WTC11 (cell line): ENCODE data around the gene TNIK.

Experiments used
- NR2C2 ChIP-seq: sonication (generic); formaldehyde crosslinking; IDR thresholded peaks from 2 replicates; pipeline ENCODE4 v1.8.0; 2022; ENCODE audit warnings: mild to moderate bottlenecking, missing genetic modification reagents
- NR3C1 ChIP-seq: sonication (generic); formaldehyde crosslinking; conservative IDR thresholded peaks from 2 replicates; pipeline ENCODE4 v1.8.1; 2023; ENCODE audit warnings: low read depth, mild to moderate bottlenecking, missing genetic modification reagents
- SP1 ChIP-seq: sonication (generic); formaldehyde crosslinking; conservative IDR thresholded peaks from 2 replicates; pipeline ENCODE4 v1.8.1; 2022; ENCODE audit warnings: missing genetic modification reagents
- TEAD1 ChIP-seq: sonication (generic); formaldehyde crosslinking; IDR thresholded peaks from 2 replicates; pipeline ENCODE4 v1.8.0; 2022; ENCODE audit warnings: mild to moderate bottlenecking, missing genetic modification reagents
- TEAD4 ChIP-seq: sonication (generic); formaldehyde crosslinking; IDR thresholded peaks from 2 replicates; pipeline ENCODE4 v1.8.0; 2022; ENCODE audit warnings: mild to moderate bottlenecking, missing genetic modification reagents
- USF2 ChIP-seq: sonication (generic); formaldehyde crosslinking; IDR thresholded peaks from 2 replicates; pipeline ENCODE4 v1.8.1; 2023; ENCODE audit warnings: mild to moderate bottlenecking, missing genetic modification reagents, moderate library complexity
- ZBTB43 ChIP-seq: sonication (generic); formaldehyde crosslinking; IDR thresholded peaks from 2 replicates; pipeline ENCODE4 v1.8.1; 2023; ENCODE audit warnings: mild to moderate bottlenecking, missing genetic modification reagents
- ZNF263 ChIP-seq: sonication (generic); formaldehyde crosslinking; IDR thresholded peaks from 2 replicates; pipeline ENCODE4 v1.8.1; 2022; ENCODE audit warnings: low read depth, mild to moderate bottlenecking, moderate library complexity, missing genetic modification reagents
- TF ChIP-seq, protein P1 (sequence below): fragments of 200-600 bp; IDR thresholded peaks from 2 replicates; pipeline ENCODE4 v1.8.0; 2022; ENCODE audit warnings: antibody characterized with exemption
- TF ChIP-seq, protein P2 (sequence below): sonication (generic); formaldehyde crosslinking; IDR thresholded peaks from 2 replicates; pipeline ENCODE4 v1.8.0; 2023; ENCODE audit warnings: missing genetic modification reagents, mild to moderate bottlenecking, borderline replicate concordance

DNA sequence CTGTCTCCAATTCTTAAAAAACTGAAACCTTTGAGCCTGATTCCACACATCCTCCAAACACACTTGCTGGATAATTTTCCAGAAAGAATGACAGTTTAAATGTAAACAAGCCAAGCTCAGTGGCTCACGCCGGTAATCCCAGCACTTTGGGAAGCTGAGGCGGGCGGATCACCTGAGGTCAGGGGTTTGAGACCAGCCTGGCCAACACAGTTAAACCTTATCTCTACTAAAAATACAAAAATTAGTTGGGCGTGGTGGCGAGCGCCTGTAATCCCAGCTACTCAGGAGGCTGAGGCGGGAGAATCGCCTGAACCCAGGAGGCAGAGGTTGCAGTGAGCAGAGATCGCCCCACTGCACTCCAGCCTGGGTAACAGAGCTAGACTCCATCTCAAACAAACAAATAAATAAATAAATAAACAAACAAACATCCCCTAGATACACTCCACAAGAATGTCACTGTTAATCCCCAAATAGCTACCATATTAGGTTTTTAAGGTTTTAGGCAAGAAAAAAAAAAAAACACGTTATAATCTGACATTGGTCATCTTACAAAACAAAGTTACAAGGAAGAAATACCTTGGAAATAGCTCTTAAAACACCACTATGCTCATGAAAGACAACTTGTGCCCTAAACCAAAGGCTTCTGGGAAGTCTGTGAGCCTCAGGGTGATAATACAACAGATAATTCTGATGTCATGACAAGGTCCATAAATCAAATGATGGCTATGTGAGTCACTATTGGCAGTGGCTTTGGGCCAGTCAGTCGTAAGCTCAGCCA is 13.2 kb downstream of the TNIK start:
- TF ChIP-seq NR2C2 (CRISPR knock-in tag) = no peak
- no peak for TF ChIP-seq ZNF263 (CRISPR knock-in tag)
- TF ChIP-seq TEAD1 (CRISPR knock-in tag) = no peak
- TF ChIP-seq, protein P1, sequence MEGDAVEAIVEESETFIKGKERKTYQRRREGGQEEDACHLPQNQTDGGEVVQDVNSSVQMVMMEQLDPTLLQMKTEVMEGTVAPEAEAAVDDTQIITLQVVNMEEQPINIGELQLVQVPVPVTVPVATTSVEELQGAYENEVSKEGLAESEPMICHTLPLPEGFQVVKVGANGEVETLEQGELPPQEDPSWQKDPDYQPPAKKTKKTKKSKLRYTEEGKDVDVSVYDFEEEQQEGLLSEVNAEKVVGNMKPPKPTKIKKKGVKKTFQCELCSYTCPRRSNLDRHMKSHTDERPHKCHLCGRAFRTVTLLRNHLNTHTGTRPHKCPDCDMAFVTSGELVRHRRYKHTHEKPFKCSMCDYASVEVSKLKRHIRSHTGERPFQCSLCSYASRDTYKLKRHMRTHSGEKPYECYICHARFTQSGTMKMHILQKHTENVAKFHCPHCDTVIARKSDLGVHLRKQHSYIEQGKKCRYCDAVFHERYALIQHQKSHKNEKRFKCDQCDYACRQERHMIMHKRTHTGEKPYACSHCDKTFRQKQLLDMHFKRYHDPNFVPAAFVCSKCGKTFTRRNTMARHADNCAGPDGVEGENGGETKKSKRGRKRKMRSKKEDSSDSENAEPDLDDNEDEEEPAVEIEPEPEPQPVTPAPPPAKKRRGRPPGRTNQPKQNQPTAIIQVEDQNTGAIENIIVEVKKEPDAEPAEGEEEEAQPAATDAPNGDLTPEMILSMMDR = no peak
- no peak for TF ChIP-seq NR3C1 (CRISPR knock-in tag)
- TF ChIP-seq USF2 (CRISPR knock-in tag) = no peak
- TF ChIP-seq ZBTB43 (CRISPR knock-in tag) = no peak
- TF ChIP-seq, protein P2, sequence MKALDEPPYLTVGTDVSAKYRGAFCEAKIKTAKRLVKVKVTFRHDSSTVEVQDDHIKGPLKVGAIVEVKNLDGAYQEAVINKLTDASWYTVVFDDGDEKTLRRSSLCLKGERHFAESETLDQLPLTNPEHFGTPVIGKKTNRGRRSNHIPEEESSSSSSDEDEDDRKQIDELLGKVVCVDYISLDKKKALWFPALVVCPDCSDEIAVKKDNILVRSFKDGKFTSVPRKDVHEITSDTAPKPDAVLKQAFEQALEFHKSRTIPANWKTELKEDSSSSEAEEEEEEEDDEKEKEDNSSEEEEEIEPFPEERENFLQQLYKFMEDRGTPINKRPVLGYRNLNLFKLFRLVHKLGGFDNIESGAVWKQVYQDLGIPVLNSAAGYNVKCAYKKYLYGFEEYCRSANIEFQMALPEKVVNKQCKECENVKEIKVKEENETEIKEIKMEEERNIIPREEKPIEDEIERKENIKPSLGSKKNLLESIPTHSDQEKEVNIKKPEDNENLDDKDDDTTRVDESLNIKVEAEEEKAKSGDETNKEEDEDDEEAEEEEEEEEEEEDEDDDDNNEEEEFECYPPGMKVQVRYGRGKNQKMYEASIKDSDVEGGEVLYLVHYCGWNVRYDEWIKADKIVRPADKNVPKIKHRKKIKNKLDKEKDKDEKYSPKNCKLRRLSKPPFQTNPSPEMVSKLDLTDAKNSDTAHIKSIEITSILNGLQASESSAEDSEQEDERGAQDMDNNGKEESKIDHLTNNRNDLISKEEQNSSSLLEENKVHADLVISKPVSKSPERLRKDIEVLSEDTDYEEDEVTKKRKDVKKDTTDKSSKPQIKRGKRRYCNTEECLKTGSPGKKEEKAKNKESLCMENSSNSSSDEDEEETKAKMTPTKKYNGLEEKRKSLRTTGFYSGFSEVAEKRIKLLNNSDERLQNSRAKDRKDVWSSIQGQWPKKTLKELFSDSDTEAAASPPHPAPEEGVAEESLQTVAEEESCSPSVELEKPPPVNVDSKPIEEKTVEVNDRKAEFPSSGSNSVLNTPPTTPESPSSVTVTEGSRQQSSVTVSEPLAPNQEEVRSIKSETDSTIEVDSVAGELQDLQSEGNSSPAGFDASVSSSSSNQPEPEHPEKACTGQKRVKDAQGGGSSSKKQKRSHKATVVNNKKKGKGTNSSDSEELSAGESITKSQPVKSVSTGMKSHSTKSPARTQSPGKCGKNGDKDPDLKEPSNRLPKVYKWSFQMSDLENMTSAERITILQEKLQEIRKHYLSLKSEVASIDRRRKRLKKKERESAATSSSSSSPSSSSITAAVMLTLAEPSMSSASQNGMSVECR (CRISPR knock-in tag) = no peak
- TF ChIP-seq TEAD4 (CRISPR knock-in tag) = no peak
- no peak for TF ChIP-seq SP1 (CRISPR knock-in tag)
